Esophagus muscularis mucosa (tissue), 4 donors: Measurements from ENCODE around the gene HES4.

Source experiments
- EP300 ChIP-seq: sonication (generic); formaldehyde crosslinking; IDR thresholded peaks from one replicate; pipeline ENCODE4 v1.6.1; 2017; ENCODE audit warnings: antibody characterized with exemption
- POLR2A ChIP-seq: fragments of 450-650 bp; IDR thresholded peaks from one replicate; pipeline ENCODE4 v1.6.1; 2017; ENCODE audit warnings: antibody characterized with exemption, moderate library complexity, mild to moderate bottlenecking, low read depth
- POLR2AphosphoS5 ChIP-seq, 2 donors: sonication (generic); formaldehyde crosslinking; IDR thresholded peaks; one replicate each; pipeline ENCODE4 v1.6.1; 2017; ENCODE audit warnings: antibody characterized with exemption in 2 of 2
- TF ChIP-seq, protein P1 (sequence below), 3 experiments: fragments of 200-600 bp in 2 of 3; fragments of 450-650 bp in 1 of 3; sonication (generic) in 2 of 3; IDR thresholded peaks; one replicate each; pipeline ENCODE4 v1.5.1; 2017 to 2019; ENCODE audit warnings: antibody characterized with exemption in 3 of 3, mild to moderate bottlenecking in 2 of 3, moderate library complexity in 1 of 3

DNA sequence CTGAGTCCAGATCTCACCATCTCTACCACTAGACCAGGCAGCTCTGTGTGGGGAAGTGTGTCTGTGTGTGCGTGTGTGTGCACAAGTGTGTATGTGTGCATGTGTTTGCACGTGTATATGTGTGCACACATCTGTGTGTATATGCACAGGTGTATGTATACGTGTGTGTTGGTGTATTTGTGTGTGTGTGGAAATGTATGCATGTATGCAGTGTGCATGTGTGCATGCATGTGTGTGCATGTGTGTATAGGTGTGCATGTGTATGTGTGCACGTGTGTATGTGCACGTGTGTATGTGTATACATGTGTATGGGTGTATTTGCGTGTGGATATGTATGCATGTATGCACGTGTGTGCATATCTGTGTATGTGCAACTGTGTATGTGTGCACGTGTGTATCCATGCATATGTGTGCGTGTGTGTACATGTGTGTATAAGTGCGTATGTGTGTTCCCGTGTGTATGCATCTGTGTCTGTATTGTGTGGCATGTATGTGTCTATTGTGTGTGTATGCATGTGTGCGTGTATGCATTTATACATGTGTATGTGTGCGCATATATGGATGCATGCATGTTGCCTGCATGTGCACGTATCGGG, 30.5 kb downstream of the HES4 start:
- TF ChIP-seq, protein P1, sequence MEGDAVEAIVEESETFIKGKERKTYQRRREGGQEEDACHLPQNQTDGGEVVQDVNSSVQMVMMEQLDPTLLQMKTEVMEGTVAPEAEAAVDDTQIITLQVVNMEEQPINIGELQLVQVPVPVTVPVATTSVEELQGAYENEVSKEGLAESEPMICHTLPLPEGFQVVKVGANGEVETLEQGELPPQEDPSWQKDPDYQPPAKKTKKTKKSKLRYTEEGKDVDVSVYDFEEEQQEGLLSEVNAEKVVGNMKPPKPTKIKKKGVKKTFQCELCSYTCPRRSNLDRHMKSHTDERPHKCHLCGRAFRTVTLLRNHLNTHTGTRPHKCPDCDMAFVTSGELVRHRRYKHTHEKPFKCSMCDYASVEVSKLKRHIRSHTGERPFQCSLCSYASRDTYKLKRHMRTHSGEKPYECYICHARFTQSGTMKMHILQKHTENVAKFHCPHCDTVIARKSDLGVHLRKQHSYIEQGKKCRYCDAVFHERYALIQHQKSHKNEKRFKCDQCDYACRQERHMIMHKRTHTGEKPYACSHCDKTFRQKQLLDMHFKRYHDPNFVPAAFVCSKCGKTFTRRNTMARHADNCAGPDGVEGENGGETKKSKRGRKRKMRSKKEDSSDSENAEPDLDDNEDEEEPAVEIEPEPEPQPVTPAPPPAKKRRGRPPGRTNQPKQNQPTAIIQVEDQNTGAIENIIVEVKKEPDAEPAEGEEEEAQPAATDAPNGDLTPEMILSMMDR (IDR thresholded peaks at IDR 0.05) = no peak
- TF ChIP-seq POLR2A (no peak), POLR2AphosphoS5 (IDR thresholded peaks at IDR 0.05) (no peak), EP300 (no peak)
